ENCODE results near the gene HOXC4.

DNA sequence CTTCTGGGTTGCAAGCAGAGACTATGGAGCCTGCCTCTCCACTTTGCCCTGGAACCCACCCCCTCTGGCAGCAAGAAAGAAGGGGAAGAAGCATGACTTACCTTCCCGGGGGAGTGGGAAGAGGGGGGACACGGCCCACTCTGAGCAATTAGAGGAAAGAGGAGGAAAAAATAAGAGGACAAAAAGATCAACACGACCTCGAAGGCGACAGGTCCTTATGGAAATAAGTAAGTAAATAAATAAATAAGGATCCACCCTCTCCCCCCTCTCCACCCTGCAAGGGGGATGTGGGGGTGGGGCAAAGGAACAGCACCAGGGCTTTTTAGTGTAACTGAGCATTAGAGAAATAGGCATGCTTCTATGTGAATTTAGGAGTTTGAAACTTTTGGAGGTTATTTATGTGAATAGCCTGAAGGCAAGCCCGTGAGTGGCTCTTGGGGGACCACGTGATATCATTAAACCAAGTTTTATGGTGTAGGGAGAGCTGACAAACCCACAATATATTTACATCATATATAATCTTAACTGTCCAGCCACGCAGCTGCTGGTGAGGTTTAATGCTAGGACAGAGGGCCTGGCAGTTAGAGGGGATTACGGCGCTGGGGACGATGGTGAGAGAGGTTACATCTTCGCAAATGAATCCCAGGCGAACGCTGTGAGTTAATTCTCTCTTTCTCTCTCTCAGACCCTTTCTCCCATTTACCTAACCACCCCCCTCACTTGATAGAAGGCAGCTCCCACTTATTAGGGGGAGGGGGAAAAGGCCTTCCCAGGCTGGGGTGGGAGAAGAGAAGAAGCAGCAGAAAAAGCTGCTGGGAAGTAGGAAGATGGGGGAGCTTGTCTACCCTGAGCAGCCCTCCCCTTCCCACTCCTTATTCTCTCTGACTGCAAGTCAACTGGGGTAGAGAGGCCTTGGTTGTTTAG is 16.0 kb upstream of the HOXC4 start:
- TF ChIP-seq EZH2 (IDR thresholded peaks at IDR 0.05; ENCODE audit: low read length, missing control alignments), result no peak
- TF ChIP-seq, protein P1, sequence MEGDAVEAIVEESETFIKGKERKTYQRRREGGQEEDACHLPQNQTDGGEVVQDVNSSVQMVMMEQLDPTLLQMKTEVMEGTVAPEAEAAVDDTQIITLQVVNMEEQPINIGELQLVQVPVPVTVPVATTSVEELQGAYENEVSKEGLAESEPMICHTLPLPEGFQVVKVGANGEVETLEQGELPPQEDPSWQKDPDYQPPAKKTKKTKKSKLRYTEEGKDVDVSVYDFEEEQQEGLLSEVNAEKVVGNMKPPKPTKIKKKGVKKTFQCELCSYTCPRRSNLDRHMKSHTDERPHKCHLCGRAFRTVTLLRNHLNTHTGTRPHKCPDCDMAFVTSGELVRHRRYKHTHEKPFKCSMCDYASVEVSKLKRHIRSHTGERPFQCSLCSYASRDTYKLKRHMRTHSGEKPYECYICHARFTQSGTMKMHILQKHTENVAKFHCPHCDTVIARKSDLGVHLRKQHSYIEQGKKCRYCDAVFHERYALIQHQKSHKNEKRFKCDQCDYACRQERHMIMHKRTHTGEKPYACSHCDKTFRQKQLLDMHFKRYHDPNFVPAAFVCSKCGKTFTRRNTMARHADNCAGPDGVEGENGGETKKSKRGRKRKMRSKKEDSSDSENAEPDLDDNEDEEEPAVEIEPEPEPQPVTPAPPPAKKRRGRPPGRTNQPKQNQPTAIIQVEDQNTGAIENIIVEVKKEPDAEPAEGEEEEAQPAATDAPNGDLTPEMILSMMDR (conservative IDR thresholded peaks at IDR 0.05 in 1 of 2, IDR thresholded peaks at IDR 0.05 in 1 of 2; ENCODE audit: low read depth in 1 of 2, low read length in 2 of 2), result no peak

All from fibroblast of lung (primary cell).